DOHH2 (cell line): Measurements from ENCODE around the gene PSTK.

ENCODE experiments used
- H3F3A ChIP-seq: fragments of 200-600 bp; sonication (generic), shearing (Covaris generic); 2 replicates; pipeline ENCODE4 v1.6.0; 2016; ENCODE audit warnings: antibody characterized with exemption, mild to moderate bottlenecking; ENCODE audit not compliant: control insufficient read depth, insufficient read depth
- H3K27ac ChIP-seq: fragments of 200-600 bp; sonication (generic); 2 replicates; pipeline ENCODE4 v1.5.1; 2014; ENCODE audit warnings: low read depth, mild to moderate bottlenecking, low read length, moderate library complexity
- H3K27me3 ChIP-seq: fragments of 200-600 bp; sonication (generic); 2 replicates; pipeline ENCODE4 v1.6.1; 2014; ENCODE audit warnings: mild to moderate bottlenecking, low read length, mixed read lengths; ENCODE audit not compliant: control insufficient read depth
- H3K36me3 ChIP-seq: fragments of 200-600 bp; sonication (generic); 2 replicates; pipeline ENCODE4 v1.6.1; 2014; ENCODE audit warnings: mild to moderate bottlenecking, low read length, moderate library complexity, mixed read lengths; ENCODE audit not compliant: control insufficient read depth
- H3K4me1 ChIP-seq: fragments of 200-600 bp; sonication (generic); 2 replicates; pipeline ENCODE4 v1.6.1; 2014; ENCODE audit warnings: mild to moderate bottlenecking, low read length, mixed read lengths; ENCODE audit not compliant: control insufficient read depth
- H3K4me2 ChIP-seq: fragments of 200-600 bp; sonication (generic); 2 replicates; pipeline ENCODE4 v1.6.0; 2014; ENCODE audit warnings: mild to moderate bottlenecking, low read length, moderate library complexity
- H3K4me3 ChIP-seq: fragments of 200-600 bp; sonication (generic); 2 replicates; pipeline ENCODE4 v1.5.1; 2014; ENCODE audit warnings: mild to moderate bottlenecking, low read length, mixed read lengths
- H3K79me2 ChIP-seq: fragments of 200-600 bp; sonication (generic); 2 replicates; pipeline ENCODE4 v1.6.1; 2014; ENCODE audit warnings: mild to moderate bottlenecking, low read length, mixed read lengths; ENCODE audit not compliant: control insufficient read depth
- H3K9me2 ChIP-seq: fragments of 200-600 bp; sonication (generic); replicated peaks from 2 replicates; pipeline ENCODE4 v1.6.1; 2014; ENCODE audit warnings: mild to moderate bottlenecking, low read length, mixed read lengths; ENCODE audit not compliant: control insufficient read depth
- H3K9me3 ChIP-seq: fragments of 200-600 bp; sonication (generic); 2 replicates; pipeline ENCODE4 v1.6.1; 2014; ENCODE audit warnings: antibody characterized with exemption, low read length, mixed read lengths; ENCODE audit not compliant: control insufficient read depth, insufficient read depth
- H4K20me1 ChIP-seq: fragments of 200-600 bp; sonication (generic); 2 replicates; pipeline ENCODE4 v1.6.0; 2014; ENCODE audit warnings: low read depth, mild to moderate bottlenecking, antibody characterized with exemption, low read length, moderate library complexity; ENCODE audit not compliant: control insufficient read depth, insufficient read depth
- EZH2phosphoT487 ChIP-seq: fragments of 200-600 bp; sonication (generic); IDR thresholded peaks from 2 replicates; pipeline ENCODE4 v1.6.1; 2017; ENCODE audit warnings: borderline replicate concordance, mild to moderate bottlenecking, antibody characterized with exemption, low read length, moderate library complexity, mixed read lengths
- TF ChIP-seq, protein P1 (sequence below): fragments of 200-600 bp; sonication (generic); IDR thresholded peaks from one replicate; pipeline ENCODE4 v1.5.1; 2014; ENCODE audit warnings: antibody characterized with exemption, mild to moderate bottlenecking, low read depth, low read length; ENCODE audit not compliant: poor library complexity, severe bottlenecking

PSTK gene

DNA sequence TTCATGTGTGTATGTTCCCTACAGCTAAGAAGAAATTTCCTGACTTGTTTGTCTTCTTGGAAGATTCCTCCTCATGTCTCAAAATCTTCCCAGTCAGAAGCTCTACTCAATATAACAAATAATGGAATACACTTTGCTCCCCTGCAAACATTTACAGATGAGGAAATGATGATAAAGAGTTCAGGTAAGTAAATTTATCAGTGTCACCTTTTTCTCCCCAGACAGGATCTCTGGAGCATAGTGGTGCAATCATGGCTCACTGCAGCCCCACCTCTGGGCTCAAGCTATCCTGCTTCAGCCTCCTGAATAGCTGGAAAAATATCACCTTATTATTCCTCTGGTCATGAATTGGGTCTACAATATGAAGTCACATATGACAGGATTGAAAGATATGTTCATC, 54.1 kb downstream of the PSTK start:
- no peak for TF ChIP-seq EZH2phosphoT487
- TF ChIP-seq, protein P1, sequence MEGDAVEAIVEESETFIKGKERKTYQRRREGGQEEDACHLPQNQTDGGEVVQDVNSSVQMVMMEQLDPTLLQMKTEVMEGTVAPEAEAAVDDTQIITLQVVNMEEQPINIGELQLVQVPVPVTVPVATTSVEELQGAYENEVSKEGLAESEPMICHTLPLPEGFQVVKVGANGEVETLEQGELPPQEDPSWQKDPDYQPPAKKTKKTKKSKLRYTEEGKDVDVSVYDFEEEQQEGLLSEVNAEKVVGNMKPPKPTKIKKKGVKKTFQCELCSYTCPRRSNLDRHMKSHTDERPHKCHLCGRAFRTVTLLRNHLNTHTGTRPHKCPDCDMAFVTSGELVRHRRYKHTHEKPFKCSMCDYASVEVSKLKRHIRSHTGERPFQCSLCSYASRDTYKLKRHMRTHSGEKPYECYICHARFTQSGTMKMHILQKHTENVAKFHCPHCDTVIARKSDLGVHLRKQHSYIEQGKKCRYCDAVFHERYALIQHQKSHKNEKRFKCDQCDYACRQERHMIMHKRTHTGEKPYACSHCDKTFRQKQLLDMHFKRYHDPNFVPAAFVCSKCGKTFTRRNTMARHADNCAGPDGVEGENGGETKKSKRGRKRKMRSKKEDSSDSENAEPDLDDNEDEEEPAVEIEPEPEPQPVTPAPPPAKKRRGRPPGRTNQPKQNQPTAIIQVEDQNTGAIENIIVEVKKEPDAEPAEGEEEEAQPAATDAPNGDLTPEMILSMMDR, result no peak
- Histone ChIP-seq H3K4me3 (no peak overlapping the region), H3K27me3 (no peaks in the 10 kb centered on the region), H3K9me2 (no peaks in the 10 kb centered on the region), H3K27ac (no peak overlapping the region), H4K20me1 (no peaks in the 10 kb centered on the region), H3K36me3 (no peaks in the 10 kb centered on the region), H3K4me1 (no peaks in the 10 kb centered on the region), H3F3A (no peaks in the 10 kb centered on the region), H3K9me3 (no peaks in the 10 kb centered on the region), H3K79me2 (no peaks in the 10 kb centered on the region), H3K4me2 (no peak overlapping the region)

DNA sequence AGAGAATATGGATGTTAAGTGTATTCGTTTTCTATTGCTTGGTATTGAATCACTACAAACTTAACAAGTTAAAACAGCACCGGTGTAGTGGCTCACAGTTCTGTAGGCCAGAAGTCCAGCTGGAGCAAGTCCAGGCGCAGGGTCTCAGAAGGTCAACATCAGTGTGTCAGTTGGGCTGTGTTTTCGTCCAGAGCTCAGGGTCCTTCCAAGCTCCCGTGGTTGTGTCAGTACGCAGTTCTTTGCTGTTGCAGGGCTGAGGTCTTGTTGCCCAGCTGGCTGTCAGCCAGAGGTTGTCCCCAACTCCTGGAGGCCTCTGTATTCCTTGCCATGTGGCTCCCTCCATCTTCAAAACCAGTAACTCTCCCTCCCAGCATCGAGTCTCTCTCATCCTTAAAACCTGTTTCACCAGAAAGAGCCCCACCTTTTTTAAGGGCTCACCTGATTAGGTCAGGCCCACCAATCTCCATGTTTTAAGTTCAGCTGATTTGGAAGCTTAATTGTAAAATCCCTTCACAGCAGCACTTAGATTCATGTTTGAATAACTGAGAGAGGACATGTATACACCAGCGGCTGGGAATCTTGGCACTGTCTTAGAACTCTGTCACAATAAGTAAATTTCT, 55.4 kb downstream of the PSTK start:
- no peak overlapping the region for H3K4me3 ChIP-seq
- H3K79me2 ChIP-seq, result no peaks in the 10 kb centered on the region
- no peak overlapping the region for H3K27ac ChIP-seq
- no peaks in the 10 kb centered on the region for H3K27me3 ChIP-seq
- no peaks in the 10 kb centered on the region for H3K36me3 ChIP-seq
- no peaks in the 10 kb centered on the region for H3K9me2 ChIP-seq
- TF ChIP-seq EZH2phosphoT487, result no peak
- TF ChIP-seq, protein P1, result no peak
- H3K4me2 ChIP-seq, result no peak overlapping the region
- no peaks in the 10 kb centered on the region for H3K9me3 ChIP-seq
- H3F3A ChIP-seq, result no peaks in the 10 kb centered on the region
- H4K20me1 ChIP-seq, result no peaks in the 10 kb centered on the region
- H3K4me1 ChIP-seq, result no peaks in the 10 kb centered on the region

DNA sequence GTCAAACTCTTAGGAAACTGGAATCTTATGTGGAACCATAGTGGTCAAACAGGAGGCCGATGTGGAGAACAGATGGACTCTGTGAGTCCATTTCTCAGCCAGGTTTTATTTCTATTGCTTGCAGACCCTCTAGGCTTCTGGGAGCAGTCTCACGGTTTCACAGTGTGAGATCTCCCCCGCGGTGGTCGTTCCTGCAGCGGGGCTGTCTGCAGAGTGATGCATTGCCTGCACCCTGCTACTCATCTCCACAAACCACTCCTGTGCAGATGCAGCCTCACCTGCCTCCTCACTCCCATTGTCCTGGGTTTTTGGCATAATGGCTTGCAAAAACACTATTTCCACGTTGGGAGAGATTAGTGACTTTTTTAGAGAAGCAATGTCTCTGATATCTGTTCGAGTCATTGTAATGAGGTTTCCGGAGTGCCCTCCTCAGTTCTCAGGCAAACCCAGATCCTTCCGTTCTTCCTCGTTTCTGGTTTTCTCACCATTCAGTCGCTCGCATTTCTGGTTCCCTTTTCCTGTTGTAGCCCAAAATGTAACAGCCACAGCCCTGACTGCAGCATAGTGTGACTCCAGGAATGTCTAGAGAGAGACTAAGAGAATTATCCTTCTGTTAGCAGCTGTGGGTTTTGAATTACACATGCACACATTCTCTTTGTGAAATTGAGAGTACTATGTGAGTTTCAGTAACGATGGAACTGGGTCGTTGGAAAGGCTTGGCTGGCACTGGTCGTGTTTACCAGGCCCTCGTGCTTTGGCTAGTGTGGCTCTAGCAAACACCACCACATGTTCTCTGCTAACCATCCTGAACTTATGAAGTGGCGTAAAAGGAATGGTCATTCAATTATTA, 58.8 kb downstream of the PSTK start:
- Histone ChIP-seq H3K36me3 (no peaks in the 10 kb centered on the region), H3K79me2 (no peaks in the 10 kb centered on the region), H3K4me3 (no peak overlapping the region), H3K4me1 (no peaks in the 10 kb centered on the region), H3K9me2 (no peaks in the 10 kb centered on the region), H3K9me3 (no peaks in the 10 kb centered on the region), H4K20me1 (no peaks in the 10 kb centered on the region), H3K27ac (no peak overlapping the region), H3K27me3 (no peaks in the 10 kb centered on the region), H3F3A (no peaks in the 10 kb centered on the region), H3K4me2 (no peak overlapping the region)
- TF ChIP-seq, protein P1, result no peak
- TF ChIP-seq EZH2phosphoT487, result no peak
